Suppressor macrophage treated with lipopolysaccharide for 1 hour (primary cell): ENCODE results near the gene SUGCT.

Experiments
- DNase-seq, 3 donors: peaks; one replicate each; pipeline ENCODE4 v3.0.0-alpha.2; 2020 to 2022

Gene SUGCT

DNA sequence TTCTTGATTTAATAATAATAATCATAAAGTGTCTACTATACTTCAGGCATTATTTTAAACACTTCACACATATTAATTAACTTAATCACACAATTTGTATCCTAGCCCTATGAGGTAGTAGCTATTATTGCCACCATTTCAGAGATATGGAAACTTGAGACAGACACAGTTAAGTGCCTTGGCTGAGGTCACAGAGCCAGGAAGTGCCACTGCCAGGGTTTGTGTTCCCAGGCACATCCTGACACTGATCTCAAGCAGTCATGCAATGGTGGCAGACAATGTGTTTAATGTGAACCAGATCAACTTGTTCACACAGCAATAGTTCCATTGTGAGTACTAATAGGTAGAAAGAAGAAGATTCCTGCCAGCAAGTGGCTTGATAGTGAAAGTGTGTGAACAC is 666.0 kb downstream of the SUGCT start:
- DNase-seq, result no peak

- DNase-seq, result peak in 1 of 3 donors; percentile 17
These were observed 667.7 kb downstream of the SUGCT start for GRCh38 chr7:40802497-40802896.

- no peak for DNase-seq
These were observed 669.8 kb downstream of the SUGCT start for GRCh38 chr7:40804477-40805215.

DNA sequence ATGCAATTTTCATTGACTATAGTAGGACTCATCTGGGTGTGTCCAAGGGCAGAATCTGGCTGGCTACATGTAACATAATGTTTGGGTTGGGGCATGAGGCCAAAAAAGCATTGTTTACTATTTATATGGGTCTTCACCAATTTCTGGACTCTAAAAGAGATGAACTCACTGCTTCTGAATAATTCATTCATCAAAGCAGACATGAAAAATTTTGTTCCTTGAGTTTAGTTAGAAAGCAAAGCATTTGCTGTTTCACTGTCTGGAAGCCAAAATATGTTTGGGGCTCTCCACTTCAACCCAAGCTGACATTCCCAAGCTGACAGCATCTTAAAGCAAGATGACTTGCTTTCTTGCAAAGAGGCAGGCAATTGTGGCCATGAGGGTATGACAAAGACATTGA is 670.6 kb downstream of the SUGCT start:
- no peak for DNase-seq

DNA sequence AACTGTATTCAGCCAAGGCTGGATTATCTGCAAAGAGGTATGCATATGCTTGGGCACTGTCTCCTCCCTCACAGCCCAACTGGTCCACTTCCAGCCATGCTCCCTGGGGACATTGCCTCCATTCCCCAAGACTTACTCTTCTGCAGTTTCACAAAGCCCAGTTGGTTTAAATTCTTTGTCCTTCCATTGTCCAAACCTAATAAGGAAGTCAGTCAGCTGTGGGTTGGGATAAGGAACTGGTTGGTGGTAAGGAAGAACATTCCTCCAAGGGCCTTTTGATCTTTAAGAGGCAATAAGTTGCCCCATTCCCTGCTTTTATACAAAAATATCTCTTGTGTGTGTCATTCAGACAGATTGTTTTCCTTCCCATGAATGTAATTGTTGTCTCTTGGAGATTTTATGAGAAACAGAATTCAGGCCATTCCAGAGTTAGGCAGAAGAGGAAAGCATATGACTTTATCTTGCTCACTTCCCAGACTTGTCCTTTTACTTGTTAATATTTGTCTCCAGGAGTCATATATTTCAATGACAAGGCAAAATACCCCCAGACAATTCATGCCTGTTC is 673.7 kb downstream of the SUGCT start:
- no peak for DNase-seq

GRCh38 chr7:40810274-40810673 is 675.5 kb downstream of the SUGCT start:
- no peak for DNase-seq

GRCh38 chr7:40811666-40812065 is 676.9 kb downstream of the SUGCT start:
- DNase-seq, result no peak

GRCh38 chr7:40815022-40815421 is 680.2 kb downstream of the SUGCT start:
- DNase-seq, result no peak

DNA sequence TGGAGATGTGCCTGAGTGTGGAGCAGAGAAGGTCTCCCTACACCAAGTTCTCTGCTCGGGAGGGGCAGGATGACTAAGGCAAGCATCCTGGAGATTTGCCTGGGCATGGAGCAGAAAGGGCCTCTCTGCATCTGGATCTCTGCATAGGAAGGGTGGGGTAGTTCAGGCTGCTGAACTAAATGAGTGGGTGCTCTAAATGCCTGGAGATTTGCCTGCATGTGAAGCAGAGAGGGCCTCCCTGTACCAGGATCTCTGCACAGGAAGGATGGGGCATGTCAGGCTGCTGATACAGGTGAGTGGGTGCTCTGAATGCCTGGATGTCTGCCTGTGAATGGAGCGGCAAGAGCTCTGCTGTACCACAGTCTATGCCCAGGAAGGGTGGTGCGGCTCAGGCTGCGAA is 680.7 kb downstream of the SUGCT start:
- no peak for DNase-seq

- no peak for DNase-seq
These were observed 688.1 kb downstream of the SUGCT start for GRCh38 chr7:40822861-40823260.

GRCh38 chr7:40824461-40824860 is 689.7 kb downstream of the SUGCT start:
- no peak for DNase-seq

- no peak for DNase-seq
These were observed 691.8 kb downstream of the SUGCT start for GRCh38 chr7:40826411-40827221.

DNA sequence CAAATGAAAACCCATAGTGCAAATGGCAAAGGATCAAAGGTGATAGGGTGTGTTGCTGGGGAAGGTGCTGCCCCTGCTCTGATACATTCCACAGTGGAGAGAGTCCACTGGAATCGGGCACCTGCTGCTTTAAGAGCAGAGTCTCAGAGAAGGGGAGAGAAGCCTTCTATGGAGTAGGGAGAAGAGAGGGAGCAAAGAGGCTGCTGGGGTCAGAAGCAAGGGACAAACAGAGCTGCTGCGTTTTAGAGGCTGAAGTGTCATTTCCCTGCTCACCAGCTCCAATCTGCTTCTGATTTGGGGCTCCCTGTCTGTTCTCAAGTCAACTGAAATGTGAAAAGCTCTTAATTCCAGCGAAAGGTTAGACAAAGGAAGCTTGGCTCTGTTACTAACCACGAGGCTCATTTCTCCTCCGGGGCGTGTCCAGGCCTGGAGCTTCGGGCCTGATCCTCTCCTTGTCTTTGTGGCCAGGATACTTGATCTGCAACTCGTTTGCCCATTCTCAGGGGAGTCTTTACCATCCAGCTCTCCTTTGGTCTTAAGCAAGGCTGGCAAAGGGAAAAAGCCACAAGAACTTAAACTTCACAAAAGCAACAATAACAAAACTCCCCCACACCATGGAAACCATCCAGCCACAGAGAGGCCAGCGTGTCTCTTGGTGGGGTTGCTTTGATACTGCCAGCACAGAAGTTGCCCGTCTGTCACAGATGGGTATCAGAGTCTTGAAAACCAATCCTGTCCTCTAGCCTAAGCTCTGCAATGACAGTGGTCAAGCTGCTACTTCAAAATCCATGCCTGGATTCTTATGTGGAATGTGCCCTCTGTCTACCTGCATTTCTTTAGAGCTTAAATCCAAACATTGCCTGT is 692.6 kb downstream of the SUGCT start:
- DNase-seq, result no peak

DNA sequence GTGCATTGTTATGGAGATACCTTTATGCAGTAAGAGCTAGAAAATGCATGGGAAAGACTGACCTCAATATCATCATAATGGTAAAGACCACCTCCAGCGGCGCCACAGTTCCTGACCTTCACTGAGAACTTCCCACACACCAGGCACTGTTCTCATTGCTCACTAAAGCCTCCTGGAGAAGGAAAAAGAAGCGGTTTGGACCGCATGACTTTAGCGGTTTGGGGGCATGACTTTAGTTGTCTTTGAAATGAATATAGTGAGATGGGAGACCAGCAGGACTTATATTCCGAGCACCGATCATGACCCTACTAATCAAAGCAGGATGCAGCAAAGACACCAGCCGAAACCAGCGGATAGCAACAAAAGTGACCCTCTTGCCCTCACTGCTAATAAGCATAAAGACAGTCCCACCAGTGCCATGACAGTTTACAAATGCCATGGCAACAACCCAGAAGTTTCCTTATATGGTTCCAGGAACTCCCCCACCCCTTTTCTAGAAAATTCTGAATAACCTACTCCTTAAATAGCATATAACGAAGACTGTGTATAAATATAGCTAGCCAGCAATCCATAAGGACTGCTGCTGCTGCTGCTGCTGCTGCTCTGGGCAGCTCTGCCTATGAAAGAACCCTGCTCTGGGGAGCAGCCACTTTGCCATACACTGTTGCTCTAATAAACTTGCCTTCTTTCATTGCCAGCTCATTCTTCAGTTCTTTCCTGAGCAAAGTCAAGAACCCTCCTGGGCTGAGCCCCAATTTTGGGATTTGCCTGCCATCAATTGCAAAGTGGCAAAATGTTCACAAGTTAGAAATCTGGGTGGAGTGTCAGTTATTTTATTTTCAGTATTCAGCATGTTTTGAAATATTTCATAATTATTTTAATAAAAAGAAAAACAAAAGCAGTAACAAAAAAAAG is 694.1 kb downstream of the SUGCT start:
- no peak for DNase-seq

GRCh38 chr7:40833191-40833887 is 698.5 kb downstream of the SUGCT start:
- no peak for DNase-seq

DNA sequence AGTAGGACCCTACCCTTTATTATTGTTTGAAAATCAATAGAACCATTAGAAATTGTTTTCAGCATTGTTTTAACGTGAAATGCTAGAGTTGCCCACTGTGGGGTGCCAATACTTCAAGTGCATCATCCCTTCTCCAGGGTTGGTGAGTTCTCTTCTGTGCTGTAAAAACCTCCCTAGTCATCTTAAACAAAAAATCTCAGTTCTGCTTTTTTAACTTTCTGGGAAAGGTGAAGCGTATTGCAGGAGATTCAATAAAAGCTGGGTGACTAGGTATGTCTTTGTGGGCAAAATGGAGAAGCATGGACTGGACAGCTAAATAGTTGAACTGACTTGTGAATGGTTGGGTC is 699.1 kb downstream of the SUGCT start:
- DNase-seq, result no peak

DNA sequence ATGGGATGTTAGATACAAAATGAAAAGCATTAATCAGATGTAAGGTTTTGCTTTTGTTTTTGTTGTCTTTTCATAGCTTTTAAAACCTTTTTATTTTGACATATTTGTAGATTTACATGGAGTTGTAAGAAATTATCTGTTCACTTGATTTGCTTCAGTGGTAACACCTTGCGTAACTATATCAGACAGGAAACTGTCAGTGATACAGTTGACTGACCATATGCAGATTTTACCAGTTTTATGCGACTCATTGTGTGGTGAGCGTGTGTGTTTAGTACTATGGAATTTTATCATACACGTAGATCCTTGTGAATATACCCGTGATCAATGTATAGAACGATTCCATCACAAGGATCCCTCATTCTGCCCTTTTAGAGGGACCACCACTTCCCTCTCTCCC is 701.4 kb downstream of the SUGCT start:
- no peak for DNase-seq

- DNase-seq, result no peak
These were observed 705.1 kb downstream of the SUGCT start for GRCh38 chr7:40839881-40840280.

DNA sequence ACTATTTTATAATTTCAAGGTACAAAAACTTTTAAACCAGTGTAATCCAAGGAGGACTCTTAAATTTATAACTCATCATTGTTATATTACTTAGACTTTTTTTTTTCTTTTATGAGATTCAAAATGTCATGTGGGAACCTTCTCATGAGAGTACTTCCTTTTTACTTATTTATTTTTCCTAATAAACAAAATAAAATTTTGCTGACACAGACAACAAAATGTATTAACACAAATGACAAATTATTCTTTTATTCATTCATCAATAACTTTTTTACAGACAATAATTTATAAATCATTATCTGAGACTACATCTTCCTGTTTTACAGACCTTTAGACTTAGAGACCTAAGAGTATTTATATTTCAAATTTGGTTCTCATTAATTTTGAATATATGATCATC is 706.2 kb downstream of the SUGCT start:
- no peak for DNase-seq

- no peak for DNase-seq
These were observed 707.8 kb downstream of the SUGCT start for GRCh38 chr7:40842641-40843040.

GRCh38 chr7:40843338-40843985 is 708.7 kb downstream of the SUGCT start:
- no peak for DNase-seq
